ENCODE data around the gene TRAF3.

The TRAF3 gene

DNA sequence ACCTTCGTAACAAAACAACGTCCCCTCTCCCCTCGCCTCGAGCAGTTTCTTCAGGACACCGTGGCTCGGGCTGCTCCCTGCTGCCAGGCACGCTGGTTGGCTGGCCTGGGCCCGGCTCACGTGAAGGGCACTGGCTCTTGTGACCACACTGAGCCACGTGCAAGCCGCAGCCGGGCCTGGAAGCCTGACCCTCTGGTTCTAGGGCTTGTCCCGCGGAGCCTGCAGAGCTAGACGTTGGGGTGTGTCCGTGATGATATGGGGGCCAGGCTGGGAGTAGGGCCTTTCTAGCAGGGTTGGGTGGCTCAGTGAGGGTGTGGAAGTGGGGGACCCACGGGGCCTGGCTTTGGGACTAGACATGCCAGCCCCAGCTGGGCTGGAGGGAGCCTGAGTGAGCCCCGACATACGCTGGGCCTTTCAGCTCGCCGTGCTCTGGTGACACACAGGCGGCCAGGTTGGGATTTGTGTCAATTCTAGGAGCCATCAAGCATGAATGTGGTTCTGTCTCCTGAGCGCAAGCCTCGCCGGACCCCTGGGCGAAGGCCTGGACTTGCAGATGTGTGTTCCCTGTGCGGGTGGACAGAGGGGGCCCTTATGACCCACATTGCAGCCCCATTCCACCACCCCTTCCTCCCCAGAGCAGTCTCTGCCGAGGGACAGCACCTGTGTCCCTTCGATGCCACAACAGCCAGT is 131.7 kb downstream of the TRAF3 start:
- DNase-seq (ENCODE audit: low read depth) = no peak

GRCh38 chr14:102909462-102909861 is 132.2 kb downstream of the TRAF3 start:
- DNase-seq (ENCODE audit: low read depth) = no peak

DNA sequence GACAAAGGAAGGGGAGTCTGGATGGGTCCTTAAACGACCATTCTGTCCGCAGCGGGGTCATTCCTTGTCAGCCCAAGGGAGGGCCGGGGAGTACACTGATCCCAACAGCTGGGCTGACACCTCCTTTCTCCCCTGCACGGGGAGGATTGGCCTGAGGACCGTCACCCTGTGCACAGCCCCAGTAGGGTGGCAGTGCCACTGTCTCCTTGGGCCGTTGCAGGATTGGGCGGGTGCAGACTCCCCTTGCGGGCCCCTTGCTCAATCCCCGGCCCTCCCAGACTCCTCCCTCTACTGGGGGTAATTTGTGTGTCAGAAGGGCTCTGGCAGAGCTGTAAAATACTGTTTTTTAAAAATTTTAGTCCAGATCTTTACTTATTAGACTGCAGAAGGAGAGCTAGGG is 132.7 kb downstream of the TRAF3 start:
- no peak for DNase-seq (ENCODE audit: low read depth)

GRCh38 chr14:102910442-102910841 is 133.2 kb downstream of the TRAF3 start:
- no peak for DNase-seq (ENCODE audit: low read depth)

DNA sequence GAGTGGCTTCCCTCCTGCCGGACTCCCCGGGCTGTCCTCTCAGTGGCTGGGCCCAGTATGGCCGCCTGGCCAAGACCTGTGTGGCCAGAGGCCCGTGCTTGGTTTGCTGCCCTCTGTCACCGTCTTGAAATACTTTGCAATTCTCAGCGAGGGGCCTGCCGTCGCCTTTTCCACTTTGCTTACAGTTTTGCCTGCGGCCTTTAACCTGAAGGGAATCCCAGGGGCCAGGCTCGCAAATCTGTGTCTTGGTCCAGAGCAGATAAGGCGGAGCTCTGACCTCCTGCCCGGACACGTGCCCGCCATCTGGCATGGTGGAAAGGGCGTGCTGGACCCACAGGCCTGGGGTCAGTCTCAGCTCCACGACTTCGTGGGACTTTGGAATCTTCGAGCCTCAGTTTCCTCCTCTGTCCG is 134.3 kb downstream of the TRAF3 start:
- no peak for DNase-seq (ENCODE audit: low read depth)

- DNase-seq (ENCODE audit: low read depth) = no peak
Observed at GRCh38 chr14:102911991-102912761, 134.9 kb downstream of the TRAF3 start.

DNA sequence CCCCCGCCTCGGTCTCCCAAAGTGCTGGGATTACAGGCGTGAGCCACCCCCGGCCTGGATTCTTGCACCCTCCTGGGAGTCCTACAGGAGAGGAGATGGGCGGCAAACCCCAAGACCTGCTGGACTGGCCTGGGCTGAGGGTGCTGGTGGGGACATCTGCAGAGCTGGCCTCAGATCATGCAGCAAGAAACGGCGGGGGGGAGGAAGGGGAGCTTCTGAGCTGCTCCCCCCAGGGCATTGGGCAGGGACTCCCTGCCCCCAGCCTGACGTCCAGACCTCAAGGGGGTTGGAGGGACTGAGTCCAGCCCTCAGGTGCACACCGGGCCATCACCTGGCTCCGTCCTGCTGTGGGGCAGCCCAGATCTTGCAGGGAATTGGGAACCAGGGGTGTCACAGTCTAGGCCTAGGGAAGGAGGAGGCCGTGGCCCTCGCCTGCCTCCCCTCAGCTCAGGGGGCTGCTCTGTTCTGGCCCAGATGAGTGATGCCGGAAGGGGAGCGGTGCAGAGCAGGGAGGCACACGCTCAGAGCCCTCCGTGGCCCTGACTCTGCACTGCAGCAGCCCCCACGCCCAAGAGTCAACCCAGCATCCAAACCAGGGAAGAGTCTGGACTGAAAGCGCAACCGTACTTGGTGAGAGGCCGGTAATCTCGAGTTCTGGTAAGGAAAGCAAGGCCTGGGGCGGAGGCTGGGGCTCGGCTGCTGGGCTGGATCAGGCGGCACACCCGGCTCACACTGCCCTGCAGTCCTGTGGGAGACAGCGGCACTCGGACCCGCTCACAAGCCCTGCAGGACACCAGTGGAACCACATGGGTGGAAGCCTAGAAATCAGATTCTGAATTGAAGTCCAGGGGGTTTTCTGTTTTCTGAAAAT is 136.3 kb downstream of the TRAF3 start:
- DNase-seq (ENCODE audit: low read depth) = no peak

- no peak for DNase-seq (ENCODE audit: low read depth)
Observed at GRCh38 chr14:102914474-102915291, 137.4 kb downstream of the TRAF3 start.

DNA sequence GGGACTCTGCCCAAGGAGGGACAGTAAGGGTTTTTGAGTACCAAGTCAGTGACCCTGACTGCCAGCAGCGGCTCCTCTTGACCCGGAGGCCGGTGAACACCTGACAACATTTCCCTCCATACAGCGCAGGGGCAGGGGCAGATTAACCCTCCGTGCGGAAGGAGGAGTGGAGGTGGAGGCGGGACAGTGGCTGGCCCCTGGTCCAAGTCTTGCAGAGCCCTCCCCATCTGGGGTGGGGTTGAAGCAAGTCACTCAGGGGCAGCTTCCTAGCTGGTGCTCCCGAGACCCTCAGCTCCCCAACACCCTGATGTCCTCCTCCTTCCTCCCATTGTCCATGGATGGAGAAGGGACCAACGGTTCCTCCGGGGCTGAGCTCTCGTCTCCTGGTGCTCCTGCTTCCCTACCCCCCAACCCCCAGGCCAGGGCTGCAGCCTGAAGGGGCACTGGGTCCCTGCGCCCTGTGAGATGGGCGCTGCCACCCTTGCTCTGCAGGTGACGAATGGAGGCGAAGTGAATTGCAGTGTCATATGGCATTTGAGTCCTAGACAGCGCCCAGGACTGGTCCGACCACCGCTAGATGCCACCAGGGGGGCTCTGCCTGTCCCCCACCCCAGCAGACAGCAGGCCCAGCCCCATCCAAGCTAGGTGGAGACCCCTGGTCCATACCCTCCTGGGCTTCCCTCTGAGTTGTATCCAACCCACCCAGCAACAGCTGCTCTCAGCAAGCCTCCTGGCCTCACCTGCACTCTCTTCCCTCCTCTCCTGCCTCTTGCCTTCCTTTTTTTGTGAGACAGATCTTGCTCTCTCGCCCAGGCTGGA is 138.3 kb downstream of the TRAF3 start:
- DNase-seq (ENCODE audit: low read depth) = no peak

DNA sequence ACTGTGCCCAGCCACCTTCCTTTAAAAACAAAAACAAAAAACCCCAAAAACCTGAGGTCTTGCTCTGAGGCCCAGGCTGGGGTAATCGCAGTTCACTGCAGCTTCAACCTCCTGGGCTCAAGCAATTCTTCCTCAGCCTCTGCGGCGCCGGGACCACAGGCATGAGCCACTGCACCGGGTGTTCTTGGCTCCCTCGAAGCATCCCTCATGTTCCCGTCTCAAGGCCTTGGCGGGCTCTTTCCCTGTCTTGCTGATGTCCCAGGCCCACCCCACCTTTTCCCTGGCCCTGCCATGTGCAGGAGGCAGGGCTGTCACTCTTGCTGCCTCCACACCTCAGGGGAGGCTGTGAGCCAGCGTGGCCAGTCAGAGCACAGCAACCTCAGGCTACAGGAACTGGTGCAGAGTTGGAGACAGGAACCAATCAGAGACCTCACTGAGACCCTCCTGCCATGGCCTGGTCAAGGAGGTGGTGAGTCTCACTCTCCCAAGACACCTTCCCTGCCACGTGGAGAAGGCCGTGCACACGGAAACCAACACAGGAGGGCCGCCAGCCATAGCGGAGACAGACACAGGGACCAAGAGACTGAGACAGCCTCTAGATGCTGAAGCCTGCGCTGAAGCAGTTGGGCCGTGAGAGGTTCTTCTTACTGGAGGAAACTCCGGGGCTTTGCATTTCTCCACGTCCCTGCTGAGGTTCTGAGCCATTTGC is 139.3 kb downstream of the TRAF3 start:
- no peak for DNase-seq (ENCODE audit: low read depth)

- DNase-seq (ENCODE audit: low read depth) = no peak
Observed at GRCh38 chr14:102917056-102917385, 139.8 kb downstream of the TRAF3 start.

DNA sequence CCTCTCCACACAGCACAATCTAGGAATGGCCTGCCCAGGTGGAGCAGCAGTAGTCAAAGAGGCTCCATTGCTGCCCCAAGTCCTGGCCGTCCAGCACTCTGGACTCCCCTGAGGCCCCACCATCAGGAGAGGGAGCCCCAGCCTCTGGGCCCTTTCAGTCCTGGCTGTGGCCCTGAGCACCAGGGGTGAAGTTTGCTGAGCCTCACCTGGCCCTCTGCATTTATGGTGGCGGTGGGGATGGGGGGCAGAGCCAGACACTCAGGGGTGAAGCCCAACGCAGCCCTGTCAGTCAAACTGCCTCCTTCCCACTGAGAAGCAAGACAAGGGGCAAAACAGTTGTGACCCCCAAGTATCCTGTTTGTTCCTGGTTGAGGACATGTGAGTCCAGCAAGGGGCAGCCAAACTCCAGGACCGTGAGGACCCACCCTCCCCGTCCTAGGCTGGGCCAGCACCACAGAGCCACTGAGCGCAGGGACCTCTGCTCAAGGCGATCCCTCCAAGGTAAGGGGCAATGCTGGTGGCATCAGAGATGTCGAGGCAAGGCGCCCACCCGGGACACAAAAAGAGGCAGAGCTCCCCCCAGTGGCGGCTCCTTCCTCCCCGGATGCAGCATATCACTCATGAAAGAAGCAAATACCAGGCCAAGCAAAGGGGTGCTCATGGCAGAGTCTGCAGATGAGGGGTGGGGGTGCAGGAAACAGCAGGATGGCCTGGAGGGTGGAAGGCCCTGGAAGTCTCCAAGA is 140.4 kb downstream of the TRAF3 start:
- DNase-seq (ENCODE audit: low read depth) = no peak

DNA sequence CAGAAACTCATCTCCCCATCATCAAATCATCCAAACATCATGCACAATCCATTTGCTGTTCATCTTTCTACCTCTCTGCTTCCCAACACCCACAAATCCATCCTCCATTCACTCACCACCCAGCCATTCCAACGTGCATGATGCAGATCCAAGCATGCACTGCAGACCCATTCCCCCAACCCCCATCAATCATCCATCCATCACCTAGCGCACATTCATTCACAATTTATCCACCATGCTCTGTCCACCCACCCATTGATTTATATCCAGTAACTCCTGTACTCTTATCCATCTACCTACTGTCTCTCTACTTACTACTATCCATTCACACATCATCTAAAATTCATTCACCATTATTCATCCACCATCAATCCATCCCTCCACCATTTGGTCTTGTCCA is 141.2 kb downstream of the TRAF3 start:
- no peak for DNase-seq (ENCODE audit: low read depth)

- no peak for DNase-seq (ENCODE audit: low read depth)
Observed at GRCh38 chr14:102920273-102920997, 143.2 kb downstream of the TRAF3 start.

- DNase-seq (ENCODE audit: low read depth) = no peak
Observed at GRCh38 chr14:102920998-102921304, 143.7 kb downstream of the TRAF3 start.

- DNase-seq (ENCODE audit: low read depth) = no peak
Observed at GRCh38 chr14:102922490-102923200, 145.4 kb downstream of the TRAF3 start, which contains the start of gene AMN. Gene AMN, plus strand, starts transcription at chr14:102922663. Its CDS starts 26 bp downstream, at chr14:102922689.

GRCh38 chr14:102923201-102923924 is 146.1 kb downstream of the TRAF3 start:
- no peak for DNase-seq (ENCODE audit: low read depth)
